ENCODE data around the gene GPX2. TPM values are rescaled to one million over a fixed set of nuclear protein-coding genes. Genes with fewer than 3 reads are reported as not detected.

Gene GPX2
- total and polyA plus RNA-seq, 7 experiments from 2014 or later, result not detected

GRCh38 chr14:64983439-64984310 lies 41.1 kb upstream of the GPX2 start:
- H3K9me3 ChIP-seq (ENCODE audit: control insufficient read depth in 2 of 3, low read length in 3 of 3), result no peaks in the 10 kb centered on the region
- peak overlapping the region; percentile 49 to 70 (median 64) for H3K4me3 Mint-ChIP-seq
- POLR2A ChIA-PET, result interaction anchor here (0.6 kb wide), 1 partner anchor 35 kb away, joined by 3 read pairs; no protein-coding TSS in a partner anchor
- H3K4me1 Mint-ChIP-seq, result peaks cover 20 to 44% (median 35%) of the 10 kb centered on the region in 7 donors
- intact Hi-C loops (cut with micrococcal nuclease), result loop anchor here (1.0 to 5.0 kb wide), 5 partner anchors 91 to 312 kb away; no protein-coding TSS in a partner anchor
- DNase-seq (peak in 7 of 9 donors; percentile 22 to 66 (median 60)), ATAC-seq (no peak)
- peak overlapping the region in 3 of 9 donors; percentile 1 to 15 (median 10) for H3K27ac Mint-ChIP-seq
- H3K27me3 ChIP-seq (ENCODE audit: control insufficient read depth in 2 of 2, insufficient read depth in 2 of 2, low read length in 2 of 2), result no peaks in the 10 kb centered on the region
- peaks cover 0 to 19% of the 10 kb centered on the region in 2 donors for H3K4me1 ChIP-seq (ENCODE audit: control insufficient read depth in 2 of 2, insufficient read depth in 2 of 2, low read length in 2 of 2)
- peaks cover 0 to under 1% (median 0%) of the 10 kb centered on the region in 5 donors for H3K36me3 Mint-ChIP-seq
- no peak overlapping the region for H3K4me3 ChIP-seq (ENCODE audit: low read length)
- H3K27me3 Mint-ChIP-seq, result peaks cover 0 to 40% (median 3%) of the 10 kb centered on the region in 5 donors
- no peak overlapping the region for H3K27ac ChIP-seq (ENCODE audit: low read depth, low read length)
- H3K36me3 ChIP-seq (ENCODE audit: control insufficient read depth in 2 of 3, insufficient read depth in 3 of 3, low read length in 3 of 3), result no peaks in the 10 kb centered on the region
- peaks cover 0 to 6% (median 0%) of the 10 kb centered on the region in 11 donors for H3K9me3 Mint-ChIP-seq
- CTCF ChIA-PET, result interaction anchor here (0.6 to 3.5 kb wide), 10 partner anchors 13 to 312 kb away, joined by 3 to 32 read pairs (median 6); no protein-coding TSS in a partner anchor

- ChIA-PET CTCF (no interaction called here), POLR2A (no interaction called here)
- DNase-seq (no peak), ATAC-seq (no peak)
- H3K27ac ChIP-seq (ENCODE audit: low read depth, low read length), result no peak overlapping the region
- H3K4me3 Mint-ChIP-seq, result no peak overlapping the region
- peaks cover 7 to 17% (median 13%) of the 10 kb centered on the region in 7 donors for H3K4me1 Mint-ChIP-seq
- intact Hi-C loops (cut with micrococcal nuclease), result loop anchor here (5.0 kb wide), 2 partner anchors 87 to 307 kb away; no protein-coding TSS in a partner anchor
- peaks cover 0 to 44% (median 3%) of the 10 kb centered on the region in 5 donors for H3K27me3 Mint-ChIP-seq
- no peak overlapping the region for H3K4me3 ChIP-seq (ENCODE audit: low read length)
- H3K9me3 Mint-ChIP-seq, result peaks cover 0 to 3% (median 0%) of the 10 kb centered on the region in 11 donors
- H3K27ac Mint-ChIP-seq, result no peak overlapping the region
- no peaks in the 10 kb centered on the region for H3K36me3 ChIP-seq (ENCODE audit: control insufficient read depth in 2 of 3, insufficient read depth in 3 of 3, low read length in 3 of 3)
- H3K36me3 Mint-ChIP-seq, result no peaks in the 10 kb centered on the region
- no peaks in the 10 kb centered on the region for H3K27me3 ChIP-seq (ENCODE audit: control insufficient read depth in 2 of 2, insufficient read depth in 2 of 2, low read length in 2 of 2)
- H3K4me1 ChIP-seq (ENCODE audit: control insufficient read depth in 2 of 2, insufficient read depth in 2 of 2, low read length in 2 of 2), result no peaks in the 10 kb centered on the region
- no peaks in the 10 kb centered on the region for H3K9me3 ChIP-seq (ENCODE audit: control insufficient read depth in 2 of 3, low read length in 3 of 3)
Observed at GRCh38 chr14:64979336-64980074, 37.0 kb upstream of the GPX2 start.

GRCh38 chr14:64974563-64974962 lies 32.0 kb upstream of the GPX2 start:
- intact Hi-C loops (cut with micrococcal nuclease), result loop anchor here in 1 of 2 donors (5.0 kb wide), 1 partner anchor 47 kb away; no protein-coding TSS in a partner anchor
- Mint-ChIP-seq H3K4me1 (peaks cover 6 to 19% (median 13%) of the 10 kb centered on the region in 7 donors), H3K27ac (no peak overlapping the region), H3K4me3 (peak overlapping the region in 4 of 10 donors; percentile 12 to 45 (median 16)), H3K27me3 (peaks cover 0 to 31% (median 0%) of the 10 kb centered on the region in 5 donors), H3K36me3 (no peaks in the 10 kb centered on the region), H3K9me3 (no peaks in the 10 kb centered on the region)
- H3K36me3 ChIP-seq (ENCODE audit: control insufficient read depth in 2 of 3, insufficient read depth in 3 of 3, low read length in 3 of 3), result no peaks in the 10 kb centered on the region
- H3K27ac ChIP-seq (ENCODE audit: low read depth, low read length), result no peak overlapping the region
- CTCF ChIA-PET, result interaction anchor here (0.6 to 1.5 kb wide), 3 partner anchors 10 to 512 kb away, joined by 4 to 5 read pairs (median 4); no protein-coding TSS in a partner anchor
- no peaks in the 10 kb centered on the region for H3K9me3 ChIP-seq (ENCODE audit: control insufficient read depth in 2 of 3, low read length in 3 of 3)
- H3K27me3 ChIP-seq (ENCODE audit: control insufficient read depth in 2 of 2, insufficient read depth in 2 of 2, low read length in 2 of 2), result no peaks in the 10 kb centered on the region
- no peak overlapping the region for H3K4me3 ChIP-seq (ENCODE audit: low read length)
- DNase-seq, result no peak
- H3K4me1 ChIP-seq (ENCODE audit: control insufficient read depth in 2 of 2, insufficient read depth in 2 of 2, low read length in 2 of 2), result peaks cover 0 to 10% of the 10 kb centered on the region in 2 donors
- ATAC-seq, result no peak
- POLR2A ChIA-PET, result interaction anchor here (0.8 kb wide), 1 partner anchor 13 kb away, joined by 3 read pairs; no protein-coding TSS in a partner anchor

- H3K9me3 Mint-ChIP-seq, result no peaks in the 10 kb centered on the region
- ChIA-PET CTCF (interaction anchor here (1.5 kb wide), 1 partner anchor 11 kb away, joined by 5 read pairs; no protein-coding TSS in a partner anchor), POLR2A (interaction anchor here (0.6 kb wide), 1 partner anchor 11 kb away, joined by 5 read pairs; no protein-coding TSS in a partner anchor)
- DNase-seq (no peak), ATAC-seq (no peak)
- intact Hi-C loops (cut with micrococcal nuclease), result loop anchor here (2.0 to 5.0 kb wide), 3 partner anchors 45 to 59 kb away; partner anchors contain the start of gene CHURC1 (in 1 of the 2)
- H3K4me1 ChIP-seq (ENCODE audit: control insufficient read depth in 2 of 2, insufficient read depth in 2 of 2, low read length in 2 of 2), result peaks cover 0 to 10% of the 10 kb centered on the region in 2 donors
- H3K4me3 ChIP-seq (ENCODE audit: low read length), result no peak overlapping the region
- no peaks in the 10 kb centered on the region for H3K9me3 ChIP-seq (ENCODE audit: control insufficient read depth in 2 of 3, low read length in 3 of 3)
- no peaks in the 10 kb centered on the region for H3K36me3 Mint-ChIP-seq
- no peaks in the 10 kb centered on the region for H3K27me3 ChIP-seq (ENCODE audit: control insufficient read depth in 2 of 2, insufficient read depth in 2 of 2, low read length in 2 of 2)
- no peaks in the 10 kb centered on the region for H3K36me3 ChIP-seq (ENCODE audit: control insufficient read depth in 2 of 3, insufficient read depth in 3 of 3, low read length in 3 of 3)
- H3K27ac ChIP-seq (ENCODE audit: low read depth, low read length), result no peak overlapping the region
- peak overlapping the region in 1 of 10 donors; percentile 20 for H3K4me3 Mint-ChIP-seq
- H3K4me1 Mint-ChIP-seq, result peaks cover 6 to 20% (median 16%) of the 10 kb centered on the region in 7 donors
- H3K27ac Mint-ChIP-seq, result no peak overlapping the region
- peaks cover 0 to 29% (median 0%) of the 10 kb centered on the region in 5 donors for H3K27me3 Mint-ChIP-seq
Observed at GRCh38 chr14:64973826-64974225, 31.3 kb upstream of the GPX2 start.

- ChIA-PET POLR2A (interaction anchor here (0.6 to 1.0 kb wide), 3 partner anchors 11 to 48 kb away, joined by 5 to 6 read pairs (median 5); partner anchors contain the start of gene FNTB), CTCF (no interaction called here)
- H3K4me1 Mint-ChIP-seq, result peaks cover 10 to 24% (median 19%) of the 10 kb centered on the region in 7 donors
- H3K27me3 Mint-ChIP-seq, result peaks cover 0 to 24% (median 0%) of the 10 kb centered on the region in 5 donors
- Histone ChIP-seq H3K27ac (ENCODE audit: low read depth, low read length) (no peak overlapping the region), H3K27me3 (ENCODE audit: control insufficient read depth in 2 of 2, insufficient read depth in 2 of 2, low read length in 2 of 2) (no peaks in the 10 kb centered on the region), H3K36me3 (ENCODE audit: control insufficient read depth in 2 of 3, insufficient read depth in 3 of 3, low read length in 3 of 3) (no peaks in the 10 kb centered on the region), H3K4me1 (ENCODE audit: control insufficient read depth in 2 of 2, insufficient read depth in 2 of 2, low read length in 2 of 2) (peaks cover 0 to 10% of the 10 kb centered on the region in 2 donors), H3K9me3 (ENCODE audit: control insufficient read depth in 2 of 3, low read length in 3 of 3) (no peaks in the 10 kb centered on the region), H3K4me3 (ENCODE audit: low read length) (peak overlapping the region; percentile 68)
- peaks cover 0 to 5% (median 0%) of the 10 kb centered on the region in 5 donors for H3K36me3 Mint-ChIP-seq
- intact Hi-C loops (cut with micrococcal nuclease), result loop anchor here (2.0 to 5.0 kb wide), 3 partner anchors 44 to 58 kb away; partner anchors contain the start of gene CHURC1 (in 1 of the 2)
- no peak for ATAC-seq
- peak overlapping the region in 5 of 9 donors; percentile 32 to 78 (median 70) for H3K27ac Mint-ChIP-seq
- DNase-seq, result no peak
- H3K9me3 Mint-ChIP-seq, result no peaks in the 10 kb centered on the region
- peak overlapping the region; percentile 76 to 92 (median 84) for H3K4me3 Mint-ChIP-seq
Observed at GRCh38 chr14:64973026-64973442, 30.5 kb upstream of the GPX2 start.
